ENCODE data around the gene CNOT1.

- TF ChIP-seq CTCF (IDR thresholded peaks at IDR 0.05 in 2 of 3, conservative IDR thresholded peaks at IDR 0.05 in 1 of 3; ENCODE audit: control insufficient read depth in 2 of 3, extremely low read depth in 1 of 3, insufficient read depth in 1 of 3, low read depth in 3 of 3, low read length in 3 of 3) (no peak), ATF3 (IDR thresholded peaks at IDR 0.05; ENCODE audit: borderline replicate concordance, extremely low read depth, low read depth, low read length) (no peak), POLR2AphosphoS5 (IDR thresholded peaks at IDR 0.05; ENCODE audit: low read length) (no peak), JUNB (IDR thresholded peaks at IDR 0.05) (no peak), BMI1 (IDR thresholded peaks at IDR 0.05; ENCODE audit: borderline replicate concordance) (no peak), EP300 (IDR thresholded peaks at IDR 0.05; ENCODE audit: borderline replicate concordance in 1 of 2, control insufficient read depth in 1 of 2, low read depth in 2 of 2, low read length in 2 of 2) (no peak), POLR2AphosphoS2 (IDR thresholded peaks at IDR 0.05; ENCODE audit: low read depth, low read length) (no peak), ZBED1 (IDR thresholded peaks at IDR 0.05; ENCODE audit: borderline replicate concordance) (no peak), REST (IDR thresholded peaks at IDR 0.05; ENCODE audit: low read depth, low read length) (no peak), EGR1 (IDR thresholded peaks at IDR 0.05; ENCODE audit: borderline replicate concordance in 1 of 2, low read depth in 2 of 2, low read length in 2 of 2) (no peak), NFIC (IDR thresholded peaks at IDR 0.05; ENCODE audit: low read depth, low read length) (no peak), ZSCAN29 (IDR thresholded peaks at IDR 0.05) (no peak)
- TF ChIP-seq, protein P1, sequence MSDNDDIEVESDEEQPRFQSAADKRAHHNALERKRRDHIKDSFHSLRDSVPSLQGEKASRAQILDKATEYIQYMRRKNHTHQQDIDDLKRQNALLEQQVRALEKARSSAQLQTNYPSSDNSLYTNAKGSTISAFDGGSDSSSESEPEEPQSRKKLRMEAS (IDR thresholded peaks at IDR 0.05; ENCODE audit: low read depth, low read length): no peak
These were observed 54.7 kb downstream of the CNOT1 start for GRCh38 chr16:58574895-58575294.
